GM18951 (cell line): ENCODE results near the gene MTRF1.

Experiments
- POLR2A ChIP-seq: IDR thresholded peaks from 4 replicates; pipeline ENCODE4 v1.6.1; 2011; ENCODE audit warnings: mild to moderate bottlenecking; ENCODE audit not compliant: insufficient read length, insufficient read depth; ENCODE audit errors: extremely low read depth
- in situ Hi-C: fragments of 300-500 bp; cut with MboI; formaldehyde crosslinking; loops from one replicate; pipeline ENCODE4 v1.12.0; 2022; ENCODE audit warnings: low sequenced_read_pairs, mixed read lengths, inconsistent platforms; ENCODE audit not compliant: unreplicated experiment

Gene MTRF1

DNA sequence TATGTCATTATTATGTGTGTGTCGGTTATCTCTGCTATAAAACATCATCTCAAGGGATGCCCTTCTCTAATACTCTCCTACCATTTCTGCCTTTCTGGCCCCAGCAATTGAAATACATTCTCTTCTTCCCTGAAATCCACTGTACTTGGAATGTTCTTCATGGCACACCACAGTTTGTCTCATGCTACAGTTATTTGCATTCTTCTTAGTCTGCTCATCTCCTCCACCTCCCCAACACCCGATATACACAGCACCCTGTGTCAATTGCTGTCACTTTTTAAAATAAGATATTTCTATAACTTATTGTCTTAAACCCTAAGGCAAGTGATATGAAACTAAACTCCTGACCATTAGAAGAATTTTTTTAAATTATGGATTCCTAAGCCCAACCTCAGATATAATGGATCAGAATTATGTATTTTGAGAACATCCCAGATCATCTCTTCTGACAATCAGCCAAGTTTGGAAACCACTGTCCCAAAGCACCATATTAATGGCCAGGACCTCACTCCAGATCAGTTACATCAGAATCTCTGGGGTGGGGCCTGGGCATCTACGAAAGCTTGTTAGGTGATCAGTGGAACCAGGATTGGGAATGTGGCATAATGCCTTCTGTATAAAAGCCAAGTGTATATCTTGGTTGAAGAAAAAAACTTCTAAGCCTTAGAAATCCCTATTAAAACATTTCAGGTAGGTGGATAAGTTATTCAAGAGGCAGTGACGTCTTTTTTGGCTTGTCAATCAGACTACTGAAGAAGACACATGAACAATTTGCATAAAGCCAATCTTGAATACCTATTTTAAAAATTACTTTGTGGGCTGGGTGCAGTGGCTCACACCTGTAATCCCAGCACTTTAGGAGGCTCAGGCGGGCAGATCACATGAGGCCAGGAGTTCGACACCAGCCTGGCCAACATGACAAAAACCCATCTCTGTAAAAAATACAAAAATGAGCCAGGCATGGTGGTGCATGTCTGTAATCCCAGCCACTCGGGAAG, 39.0 kb downstream of the MTRF1 start:
- in situ Hi-C loops = no loop called here
- no peak for TF ChIP-seq POLR2A

DNA sequence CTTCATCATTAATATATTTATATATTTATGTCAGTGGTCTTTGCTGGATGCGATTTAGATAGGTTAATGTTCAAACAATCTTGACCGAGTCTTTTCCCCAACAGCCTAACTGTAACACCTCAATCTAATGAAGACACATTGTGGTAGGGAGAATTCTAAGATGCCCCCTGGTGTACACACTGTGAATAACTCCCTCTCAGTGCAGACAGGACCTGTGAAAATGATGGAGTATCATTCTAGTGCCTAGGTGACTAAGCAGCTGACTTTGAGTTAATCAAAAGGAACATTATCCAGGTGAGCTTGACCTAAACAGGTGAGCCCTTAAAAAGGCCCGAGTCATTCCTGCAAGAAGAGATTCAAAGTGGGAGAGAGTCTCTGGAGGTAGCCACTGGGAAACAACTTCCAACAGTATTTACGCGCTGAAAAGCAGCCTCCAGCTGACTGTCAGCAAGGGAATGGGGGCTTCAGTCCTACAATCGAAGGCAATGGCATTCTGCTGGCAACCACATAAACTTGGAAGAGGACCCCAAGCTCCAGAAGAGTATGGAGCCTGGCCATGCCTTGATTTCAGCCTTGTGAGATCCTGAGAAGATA, 41.0 kb downstream of the MTRF1 start:
- in situ Hi-C loops = no loop called here
- no peak for TF ChIP-seq POLR2A

DNA sequence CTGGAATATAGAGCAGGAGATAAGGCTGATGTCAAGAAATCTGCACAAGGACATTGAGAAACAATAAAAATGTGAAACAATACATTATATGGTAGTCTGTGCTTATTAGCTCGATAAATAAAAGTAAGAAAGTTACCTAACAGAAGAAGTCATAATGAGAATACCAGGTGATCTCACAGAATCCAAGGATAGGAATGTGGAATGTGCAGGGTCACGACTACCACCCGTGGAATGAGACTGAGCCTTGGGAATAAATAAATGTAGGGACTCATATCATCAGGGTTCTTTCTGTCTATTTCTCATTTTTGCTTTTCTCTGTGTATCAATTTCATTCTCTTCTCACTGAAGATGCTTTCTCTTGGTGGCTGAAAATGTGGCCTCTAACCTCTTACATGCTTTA, 43.0 kb downstream of the MTRF1 start:
- in situ Hi-C loops = no loop called here
- no peak for TF ChIP-seq POLR2A

DNA sequence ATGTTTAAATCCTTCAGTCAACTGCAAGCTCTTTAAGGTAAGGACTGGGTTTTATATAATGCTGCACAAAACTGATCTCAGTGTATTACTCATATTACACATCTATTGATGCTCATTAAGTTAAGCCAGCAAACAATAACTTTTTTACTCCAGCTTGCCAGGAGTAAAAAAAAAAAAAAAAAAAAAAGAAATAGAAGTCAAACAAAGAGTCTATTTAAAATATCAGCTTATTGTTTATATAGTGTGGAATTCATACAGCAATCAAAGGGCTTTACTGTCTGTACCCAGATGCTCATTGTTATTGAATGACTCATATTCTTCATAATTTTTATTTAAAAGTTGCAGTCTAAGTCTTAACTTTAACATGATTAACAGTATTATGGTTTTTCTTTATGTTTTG, 47.2 kb downstream of the MTRF1 start:
- in situ Hi-C loops = no loop called here
- TF ChIP-seq POLR2A = no peak

DNA sequence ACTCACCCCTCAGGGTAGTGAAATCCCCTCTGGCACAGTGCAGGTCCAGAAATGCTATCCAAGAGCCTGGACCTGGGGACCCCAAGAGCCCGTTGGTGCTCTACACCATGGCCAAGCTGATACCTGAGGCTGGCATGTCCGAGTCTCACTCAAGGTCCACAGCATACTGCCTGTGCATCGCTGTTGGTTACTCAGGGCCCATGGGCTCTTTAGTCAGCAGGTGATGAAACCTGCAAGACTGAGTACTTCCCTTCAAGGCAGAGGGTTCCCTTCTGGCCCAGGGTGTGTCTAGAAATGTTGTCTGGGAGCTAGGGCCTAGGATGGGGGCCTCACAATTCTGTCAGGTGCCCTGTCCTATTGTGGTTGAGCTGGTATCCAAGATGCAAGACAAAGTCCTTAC, 49.5 kb downstream of the MTRF1 start:
- no peak for TF ChIP-seq POLR2A
- in situ Hi-C loops = no loop called here

DNA sequence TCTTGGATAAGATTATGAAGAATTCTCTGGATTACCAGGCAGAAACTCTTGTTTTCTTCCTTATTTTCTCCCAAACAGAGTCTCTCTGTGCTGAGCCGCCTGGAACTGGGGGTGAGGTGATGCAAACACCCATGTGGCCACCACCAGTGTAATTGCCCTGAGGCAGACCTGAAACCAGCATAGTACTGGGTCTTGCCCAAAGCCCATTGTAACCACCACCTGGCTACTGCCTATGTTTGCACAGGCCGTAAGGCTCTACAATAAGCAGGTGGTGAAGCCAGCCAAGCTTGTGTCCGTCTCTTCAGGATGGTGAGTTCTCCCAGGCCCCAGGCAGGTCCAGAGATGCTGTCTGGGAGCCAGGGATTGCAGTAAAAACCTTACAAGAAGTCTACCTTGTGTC, 50.1 kb downstream of the MTRF1 start:
- in situ Hi-C loops = no loop called here
- TF ChIP-seq POLR2A = no peak

DNA sequence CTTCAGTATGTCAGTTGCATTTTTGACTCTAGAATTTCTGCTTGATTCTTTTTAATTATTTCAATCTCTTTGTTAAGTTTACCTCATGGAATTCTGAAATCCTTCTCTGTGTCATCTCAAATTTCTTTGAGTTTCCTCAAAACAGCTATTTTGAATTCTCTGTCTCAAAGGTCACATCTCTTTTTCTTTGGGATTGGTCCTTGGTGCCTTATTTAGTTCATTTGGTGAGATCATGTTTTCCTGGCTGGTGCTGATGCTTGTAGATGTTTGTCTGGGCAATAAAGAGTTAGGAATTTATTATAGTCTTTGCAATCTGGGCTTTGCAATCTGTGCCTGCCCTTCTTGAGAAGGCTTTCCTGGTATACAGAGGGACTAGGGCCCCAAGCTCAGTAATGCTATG, 50.5 kb downstream of the MTRF1 start:
- no peak for TF ChIP-seq POLR2A
- in situ Hi-C loops = no loop called here

DNA sequence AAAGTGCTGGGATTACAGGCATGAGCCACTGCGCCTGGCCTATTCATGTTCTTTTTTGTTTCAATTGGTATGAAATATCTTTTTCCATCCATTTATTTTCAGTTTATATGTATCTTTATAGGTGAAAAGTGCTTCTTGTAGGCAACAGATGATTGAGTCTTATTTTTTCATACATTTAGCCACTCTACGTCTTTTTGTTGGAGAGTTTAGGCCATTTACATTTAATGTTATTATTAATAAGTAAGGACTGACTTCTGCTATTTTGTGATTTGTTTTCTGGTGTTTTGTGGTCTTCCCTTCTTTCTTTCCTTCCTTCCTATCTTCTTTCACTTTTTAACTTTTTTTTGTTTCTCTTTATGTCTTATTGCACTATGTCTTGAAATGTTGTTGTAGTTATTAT, 52.3 kb downstream of the MTRF1 start:
- TF ChIP-seq POLR2A = no peak
- in situ Hi-C loops = no loop called here

DNA sequence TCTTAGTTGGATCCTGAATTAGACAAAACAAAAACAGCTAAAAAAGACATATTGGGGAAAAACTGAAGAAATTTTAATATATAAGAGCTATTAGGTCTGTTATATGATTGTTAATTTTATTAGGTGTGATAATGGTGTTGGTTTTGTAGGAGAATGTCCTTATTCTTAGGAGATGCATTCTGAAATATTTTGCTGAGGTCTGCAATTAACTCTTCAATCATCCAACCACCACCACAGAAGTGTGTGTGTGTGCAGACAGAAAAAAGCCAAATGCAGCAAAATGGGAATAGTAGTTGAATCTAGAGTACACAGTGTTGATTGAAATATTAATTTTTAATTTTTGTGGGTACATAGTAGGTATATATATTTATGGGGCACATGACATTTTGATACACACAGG, 56.9 kb downstream of the MTRF1 start:
- in situ Hi-C loops = no loop called here
- no peak for TF ChIP-seq POLR2A

DNA sequence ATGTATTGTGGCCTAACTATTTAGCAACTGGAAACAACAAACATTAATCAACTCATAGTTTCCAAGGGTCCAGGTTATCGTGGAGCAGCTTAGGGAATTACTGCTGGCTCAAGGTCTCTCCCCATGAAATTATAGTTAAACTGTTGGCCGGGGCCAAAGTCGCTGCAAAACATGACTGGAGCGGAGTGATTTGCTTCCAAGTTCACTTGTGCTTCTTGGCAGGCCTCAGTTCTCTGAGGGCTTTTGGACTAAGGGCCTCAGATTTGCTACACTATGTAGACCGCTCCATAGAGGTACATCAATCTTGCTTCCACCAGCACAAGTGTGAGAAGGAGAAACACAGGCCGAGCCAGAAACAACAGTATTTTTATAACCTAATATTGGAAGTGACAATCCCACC, 59.6 kb downstream of the MTRF1 start:
- no peak for TF ChIP-seq POLR2A
- in situ Hi-C loops = no loop called here

DNA sequence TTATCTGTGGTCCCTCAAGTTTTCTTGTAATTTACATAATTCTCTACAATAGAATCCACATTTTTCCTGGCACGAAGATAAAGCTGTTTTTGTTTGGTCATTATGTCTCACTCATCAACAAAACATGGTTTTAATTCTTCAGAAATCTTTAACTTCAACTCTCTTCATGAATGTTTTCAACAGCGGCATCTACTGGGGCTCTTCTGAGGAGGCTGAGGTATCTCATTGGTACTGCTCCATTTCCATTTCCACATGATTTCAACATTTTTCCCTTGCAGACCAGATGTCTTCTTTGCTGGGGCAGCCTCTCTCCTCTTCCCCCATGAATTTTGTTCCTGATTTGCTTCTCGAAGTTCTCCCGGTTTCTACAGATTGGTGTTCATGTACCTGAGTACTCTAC, 63.2 kb downstream of the MTRF1 start:
- TF ChIP-seq POLR2A = no peak
- in situ Hi-C loops = no loop called here

DNA sequence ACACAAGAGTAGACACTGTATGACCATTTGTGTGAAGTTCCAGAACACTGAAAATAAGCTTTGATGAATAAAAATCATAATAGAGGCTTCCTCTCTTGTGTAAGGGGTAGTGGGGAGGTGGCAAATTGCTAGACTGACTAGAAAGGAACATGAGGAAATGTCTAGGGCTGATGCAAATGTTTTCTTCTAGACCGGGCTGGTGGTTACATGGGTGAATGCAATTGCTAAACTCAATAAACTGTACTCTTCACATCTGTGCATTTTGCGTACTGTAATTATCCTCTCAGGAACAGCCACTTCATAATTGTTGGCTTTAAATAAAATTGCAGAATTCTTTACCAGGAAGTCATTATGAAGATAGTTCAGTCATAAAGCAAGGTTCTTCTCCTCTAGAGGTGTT, 63.9 kb downstream of the MTRF1 start:
- in situ Hi-C loops = loop anchor here (10.0 kb wide), 1 partner anchor 65 kb away; the partner anchor contains the start of gene KBTBD6
- no peak for TF ChIP-seq POLR2A

DNA sequence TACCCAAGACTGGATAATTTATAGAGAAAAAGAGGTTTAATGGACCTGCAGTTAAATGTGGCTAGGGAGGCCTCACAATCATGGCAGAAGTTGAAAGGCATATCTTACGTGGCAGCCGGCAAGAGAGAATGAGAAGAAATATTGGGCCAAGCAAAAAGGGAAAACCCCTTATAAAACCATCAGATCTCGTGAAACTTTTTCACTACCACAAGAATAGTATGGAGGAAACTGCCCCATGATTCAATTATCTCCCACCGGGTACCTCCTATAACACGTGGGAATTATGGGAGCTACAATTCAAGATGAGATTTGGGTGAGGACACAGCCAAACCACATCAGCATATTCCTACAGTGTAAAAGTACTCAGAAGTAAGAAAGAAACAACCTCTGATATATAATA, 64.3 kb downstream of the MTRF1 start:
- no peak for TF ChIP-seq POLR2A
- in situ Hi-C loops = loop anchor here (10.0 kb wide), 1 partner anchor 64 kb away; the partner anchor contains the start of gene KBTBD6

DNA sequence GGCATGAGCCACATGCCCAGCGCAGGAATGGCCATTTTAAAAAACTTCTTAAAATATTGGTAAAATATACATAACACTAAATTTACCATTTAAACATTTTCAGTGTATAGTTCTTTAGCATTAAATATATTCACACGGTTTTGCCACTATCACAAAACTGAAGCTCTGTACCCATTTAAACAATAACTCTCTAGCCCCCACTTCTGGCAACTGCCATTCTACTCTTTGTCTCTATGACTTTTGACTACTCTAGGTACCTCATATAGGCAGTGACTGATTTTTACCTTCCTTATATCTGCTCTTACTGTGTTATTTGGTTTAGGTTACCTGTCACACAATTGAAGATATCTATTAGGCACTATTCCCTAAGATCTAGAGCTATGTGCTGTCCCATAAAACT, 66.8 kb downstream of the MTRF1 start:
- in situ Hi-C loops = loop anchor here (10.0 kb wide), 1 partner anchor 62 kb away; the partner anchor contains the start of gene KBTBD6
- no peak for TF ChIP-seq POLR2A
